ENCODE results near the gene RBM8A. TPM values are rescaled to one million over a fixed set of nuclear protein-coding genes. Genes with fewer than 3 reads are reported as not detected.

The RBM8A gene
- total and polyA plus RNA-seq, 7 donors: 77.8 to 138 (median 97.9) TPM

- 44 to 68% methylated on average over 3 of the region's 3 CpGs for WGBS, 2 donors
- intact Hi-C loops (cut with DNase I): no loop called here
- no peak for DNase-seq
- peaks cover 0 to 23% (median 13%) of the 10 kb centered on the region in 4 donors for H3K4me1 ChIP-seq
- no peak overlapping the region for H3K4me3 ChIP-seq
- no peak for TF ChIP-seq EP300 (IDR thresholded peaks at IDR 0.05)
- no peak for TF ChIP-seq POLR2A (IDR thresholded peaks at IDR 0.05)
- TF ChIP-seq CTCF (IDR thresholded peaks at IDR 0.05): no peak
- TF ChIP-seq POLR2AphosphoS5 (IDR thresholded peaks at IDR 0.05): no peak
- H3K27ac ChIP-seq: no peak overlapping the region
- H3K36me3 ChIP-seq: peaks cover 0 to 56% (median 13%) of the 10 kb centered on the region in 4 donors
- no peaks in the 10 kb centered on the region for H3K9me3 ChIP-seq
- H3K27me3 ChIP-seq: no peaks in the 10 kb centered on the region
These were observed 17.2 kb upstream of the RBM8A start for GRCh38 chr1:145944532-145944931.

GRCh38 chr1:145942871-145943270 lies 15.6 kb upstream of the RBM8A start:
- no peak for DNase-seq
- Histone ChIP-seq H3K4me1 (peaks cover 0 to 8% (median 4%) of the 10 kb centered on the region in 4 donors), H3K9me3 (no peaks in the 10 kb centered on the region), H3K36me3 (peaks cover 0 to 69% (median 13%) of the 10 kb centered on the region in 4 donors), H3K27ac (no peak overlapping the region), H3K27me3 (no peaks in the 10 kb centered on the region), H3K4me3 (no peak overlapping the region)
- TF ChIP-seq POLR2A (IDR thresholded peaks at IDR 0.05): no peak
- no peak for TF ChIP-seq POLR2AphosphoS5 (IDR thresholded peaks at IDR 0.05)
- no peak for TF ChIP-seq EP300 (IDR thresholded peaks at IDR 0.05)
- no peak for TF ChIP-seq CTCF (IDR thresholded peaks at IDR 0.05)
- 91% methylated on average over 6 of the region's 6 CpGs for WGBS, 2 donors
- intact Hi-C loops (cut with DNase I): no loop called here

- Histone ChIP-seq H3K4me3 (no peak overlapping the region), H3K4me1 (peaks cover 0 to 4% (median 1%) of the 10 kb centered on the region in 4 donors), H3K27ac (no peak overlapping the region), H3K27me3 (no peaks in the 10 kb centered on the region), H3K9me3 (no peaks in the 10 kb centered on the region), H3K36me3 (peaks cover 0 to 72% (median 15%) of the 10 kb centered on the region in 4 donors)
- WGBS, 2 donors: 92 to 93% methylated on average over 4 of the region's 4 CpGs
- no peak for TF ChIP-seq POLR2A (IDR thresholded peaks at IDR 0.05)
- no peak for TF ChIP-seq EP300 (IDR thresholded peaks at IDR 0.05)
- intact Hi-C loops (cut with DNase I): no loop called here
- no peak for DNase-seq
These were observed 15.1 kb upstream of the RBM8A start for GRCh38 chr1:145942405-145942804.

- no peak overlapping the region for H3K27ac ChIP-seq
- no peaks in the 10 kb centered on the region for H3K27me3 ChIP-seq
- intact Hi-C loops (cut with DNase I): no loop called here
- TF ChIP-seq CTCF (IDR thresholded peaks at IDR 0.05) (no peak), POLR2AphosphoS5 (IDR thresholded peaks at IDR 0.05) (no peak), EP300 (IDR thresholded peaks at IDR 0.05) (no peak), POLR2A (IDR thresholded peaks at IDR 0.05) (no peak)
- peaks cover 13 to 86% (median 21%) of the 10 kb centered on the region in 4 donors for H3K36me3 ChIP-seq
- no peaks in the 10 kb centered on the region for H3K9me3 ChIP-seq
- H3K4me3 ChIP-seq: no peak overlapping the region
- no peak for DNase-seq
- no peaks in the 10 kb centered on the region for H3K4me1 ChIP-seq
- WGBS, 2 donors: 92 to 97% methylated on average over 1 of the region's 1 CpG
These were observed 10.2 kb upstream of the RBM8A start for GRCh38 chr1:145937436-145937835.

- TF ChIP-seq EP300 (IDR thresholded peaks at IDR 0.05) (no peak), CTCF (IDR thresholded peaks at IDR 0.05) (no peak), POLR2AphosphoS5 (IDR thresholded peaks at IDR 0.05) (no peak), POLR2A (IDR thresholded peaks at IDR 0.05) (no peak)
- peaks cover 13 to 84% (median 18%) of the 10 kb centered on the region in 4 donors for H3K36me3 ChIP-seq
- WGBS, 2 donors: 91 to 94% methylated on average over 8 of the region's 8 CpGs
- H3K4me1 ChIP-seq: no peaks in the 10 kb centered on the region
- no peaks in the 10 kb centered on the region for H3K9me3 ChIP-seq
- no peaks in the 10 kb centered on the region for H3K27me3 ChIP-seq
- H3K4me3 ChIP-seq: no peak overlapping the region
- DNase-seq: no peak
- H3K27ac ChIP-seq: no peak overlapping the region
- intact Hi-C loops (cut with DNase I): no loop called here
These were observed 9.0 kb upstream of the RBM8A start for GRCh38 chr1:145936247-145936646.
